Medulla oblongata (tissue), 1 donor: ENCODE data around the gene SMYD3.
A peak's percentile ranks its signal among the peaks of the same experiment; 100 is the strongest.

Experiments
- DNase-seq: peaks from one replicate; pipeline ENCODE4 v3.0.0-alpha.2; 2015; ENCODE audit errors: extremely low spot score

The SMYD3 gene

DNA sequence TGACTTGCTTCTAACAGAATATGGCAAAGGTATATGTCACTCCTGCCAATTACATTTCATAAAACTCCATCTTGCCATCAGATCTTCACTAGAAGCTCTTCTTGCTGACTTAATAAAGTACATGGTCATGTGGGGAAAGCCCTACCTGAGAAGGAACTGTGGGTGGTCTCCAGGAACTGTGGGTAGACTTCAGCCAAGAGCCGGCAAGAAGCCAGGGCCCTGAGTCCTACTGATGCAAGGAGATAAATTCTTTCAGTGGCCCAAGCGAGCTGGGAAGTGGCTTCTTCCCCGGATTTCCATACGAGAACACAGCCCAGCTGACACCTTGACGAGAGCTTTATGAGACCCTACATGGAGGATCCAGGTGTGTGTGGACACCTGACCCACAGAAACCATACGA, 228.7 kb downstream of the SMYD3 start:
- DNase-seq = no peak

DNA sequence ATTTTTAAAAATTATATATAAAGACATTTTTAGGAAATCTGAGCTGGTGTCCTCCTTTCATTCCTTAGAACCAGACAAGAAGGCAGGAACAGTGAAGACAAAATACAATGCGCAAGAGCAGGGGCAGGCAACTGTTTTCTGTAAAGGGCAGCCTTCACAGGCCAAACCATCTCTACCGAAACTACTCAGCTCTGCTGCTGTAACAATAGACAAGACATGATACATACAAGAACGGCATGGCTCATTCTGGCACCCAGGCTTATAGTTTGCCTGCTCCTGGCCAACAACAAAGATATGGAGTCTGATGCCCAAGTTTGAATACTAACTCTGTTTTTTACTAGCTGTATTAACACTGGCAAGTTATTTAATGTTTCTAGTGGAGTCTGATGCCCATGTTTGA, 232.0 kb downstream of the SMYD3 start:
- DNase-seq = no peak

DNA sequence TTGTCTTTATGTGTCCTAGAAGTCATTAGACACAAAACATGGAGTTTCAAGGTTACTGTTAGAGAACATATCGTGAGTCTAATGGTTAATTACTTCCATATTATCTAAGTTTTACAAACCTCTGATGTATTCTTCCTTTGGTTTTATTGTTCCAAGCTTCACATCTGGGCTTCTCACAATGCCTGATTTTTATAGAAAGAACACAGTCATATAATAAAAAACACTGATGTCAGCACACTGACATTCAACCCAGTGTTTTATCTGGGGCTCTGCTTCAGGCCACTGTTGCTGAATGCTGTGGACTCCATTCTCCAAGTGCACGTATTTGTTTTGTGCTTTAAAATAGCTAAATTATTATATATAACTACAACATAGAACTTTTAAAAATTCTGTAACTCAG, 232.9 kb downstream of the SMYD3 start:
- DNase-seq = no peak

DNA sequence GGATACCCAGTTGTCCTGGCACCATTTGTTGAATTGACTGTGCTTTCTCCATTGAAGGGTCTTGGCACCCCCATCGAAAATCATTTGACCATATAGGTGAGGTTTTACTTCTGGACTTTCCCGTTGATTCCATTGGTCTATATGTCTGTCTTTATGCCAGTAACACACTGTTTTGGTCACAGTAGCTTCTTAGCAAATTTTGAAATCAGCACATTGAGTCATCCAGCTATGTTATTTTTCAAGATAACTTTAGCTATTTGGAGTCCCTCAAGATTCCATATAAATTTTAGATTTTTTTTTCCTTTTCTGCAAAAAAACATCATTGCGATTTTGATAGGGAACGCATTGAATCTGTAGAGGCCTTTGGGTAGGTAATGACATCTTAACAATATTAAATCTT, 235.6 kb downstream of the SMYD3 start:
- no peak for DNase-seq

DNA sequence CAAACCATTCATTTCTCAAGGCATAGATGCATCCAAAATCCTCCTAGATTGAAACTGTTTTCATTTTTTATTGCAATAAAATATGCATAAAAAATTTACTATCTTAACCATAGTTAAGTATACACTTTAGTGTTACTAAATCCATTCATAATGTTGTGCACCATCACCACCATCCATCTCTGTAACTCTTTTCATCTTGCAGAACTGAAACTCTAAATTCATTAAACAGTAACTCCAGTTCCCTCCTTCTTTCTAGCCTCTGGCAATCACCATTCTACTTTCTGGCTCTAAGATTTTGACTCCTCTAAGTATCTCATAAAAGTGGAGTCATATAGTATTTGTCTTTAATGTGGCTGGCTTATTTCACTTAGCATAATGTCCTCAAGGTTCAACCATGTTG, 236.8 kb downstream of the SMYD3 start:
- DNase-seq = no peak

DNA sequence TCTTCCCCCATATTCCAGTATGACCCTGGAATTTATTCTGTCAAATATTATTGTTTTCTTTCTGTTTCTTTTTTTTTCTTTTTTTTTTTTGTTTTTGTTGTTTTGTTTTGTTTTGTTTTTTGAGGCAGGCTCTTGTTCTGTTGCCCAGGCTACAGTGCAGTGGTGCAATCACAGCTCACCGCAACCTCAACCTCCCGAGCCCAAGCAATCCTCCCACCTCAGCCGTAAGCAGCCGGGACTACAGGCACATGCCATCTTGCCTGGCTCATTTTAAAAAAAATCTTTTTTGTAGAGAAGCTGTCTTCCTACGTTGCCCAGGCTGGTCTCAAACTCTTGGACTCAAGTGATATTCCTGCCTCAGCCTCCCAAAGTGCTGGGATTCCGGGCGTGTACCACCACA, 237.6 kb downstream of the SMYD3 start:
- no peak for DNase-seq

DNA sequence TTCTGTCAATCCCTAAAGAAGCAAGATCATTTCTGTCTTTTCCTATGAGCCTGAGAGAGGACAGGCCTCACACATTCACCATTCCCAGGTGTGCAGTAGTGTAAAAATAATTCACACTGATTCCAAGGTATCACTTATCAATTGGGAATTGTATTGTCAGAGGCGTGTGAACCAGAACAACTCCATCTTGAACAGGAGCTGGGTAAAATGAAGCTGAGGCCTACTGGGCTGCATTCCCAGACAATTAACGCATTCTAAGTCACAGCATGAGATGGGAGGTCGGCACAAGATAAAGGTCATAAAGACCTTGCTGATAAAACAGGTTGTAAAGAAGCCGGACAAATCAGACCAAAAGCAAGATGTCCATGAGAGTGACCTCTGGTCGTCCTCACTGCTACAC, 239.2 kb downstream of the SMYD3 start:
- DNase-seq = no peak

DNA sequence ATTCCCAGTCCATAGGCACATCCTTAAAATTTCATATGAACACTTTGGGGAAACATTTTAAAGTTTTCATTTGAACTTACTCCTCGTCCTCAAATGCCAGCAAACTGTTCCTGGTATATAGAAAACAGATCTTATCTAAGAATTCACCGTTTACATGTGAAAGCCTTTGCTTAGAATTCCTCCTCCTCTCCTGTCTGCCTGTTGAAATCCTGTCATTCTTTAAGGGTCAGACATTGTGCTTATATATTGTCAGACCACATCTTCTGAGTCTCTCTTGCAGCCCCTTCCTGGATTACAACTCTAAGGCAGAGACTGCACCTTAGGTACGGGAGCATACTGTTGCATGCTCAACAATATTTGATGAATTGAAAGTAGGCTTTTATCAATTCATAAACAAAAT, 239.7 kb downstream of the SMYD3 start:
- DNase-seq = no peak

DNA sequence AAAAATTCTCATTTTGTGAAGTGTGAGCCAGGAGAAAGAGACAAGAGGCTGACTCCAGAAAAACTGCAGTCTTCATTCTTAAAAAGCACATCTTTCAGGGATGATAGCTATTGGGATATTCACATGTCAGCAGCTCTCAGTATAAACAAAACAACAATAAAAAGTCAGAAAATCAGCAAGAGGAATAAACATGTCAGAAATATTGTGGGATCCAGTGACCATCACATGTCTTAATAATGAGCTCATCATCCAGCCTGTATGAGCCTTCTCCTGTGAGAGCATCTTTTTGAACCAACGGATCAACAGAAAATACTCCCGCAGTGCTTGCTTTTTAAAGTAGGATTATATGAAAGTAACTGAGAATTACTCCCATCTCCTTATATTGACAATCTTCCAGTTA, 241.6 kb downstream of the SMYD3 start:
- DNase-seq = no peak

DNA sequence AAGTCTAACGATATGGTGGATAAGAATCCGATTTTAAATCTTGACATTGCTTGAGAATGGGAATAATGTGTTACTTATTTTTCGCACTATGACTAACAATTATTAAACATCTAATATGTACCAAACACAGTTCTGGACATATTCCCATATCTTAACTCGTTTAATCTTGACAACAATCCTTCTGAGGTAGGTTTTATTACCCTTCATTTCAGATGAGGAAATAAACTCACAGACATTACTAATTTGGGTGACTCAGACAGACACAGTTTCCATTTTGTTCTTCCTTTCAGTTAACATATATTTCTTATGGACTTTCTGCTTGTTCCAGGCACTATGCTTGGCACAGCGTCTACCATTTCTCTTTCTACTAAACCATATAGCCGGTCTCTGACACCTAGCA, 244.8 kb downstream of the SMYD3 start:
- no peak for DNase-seq

DNA sequence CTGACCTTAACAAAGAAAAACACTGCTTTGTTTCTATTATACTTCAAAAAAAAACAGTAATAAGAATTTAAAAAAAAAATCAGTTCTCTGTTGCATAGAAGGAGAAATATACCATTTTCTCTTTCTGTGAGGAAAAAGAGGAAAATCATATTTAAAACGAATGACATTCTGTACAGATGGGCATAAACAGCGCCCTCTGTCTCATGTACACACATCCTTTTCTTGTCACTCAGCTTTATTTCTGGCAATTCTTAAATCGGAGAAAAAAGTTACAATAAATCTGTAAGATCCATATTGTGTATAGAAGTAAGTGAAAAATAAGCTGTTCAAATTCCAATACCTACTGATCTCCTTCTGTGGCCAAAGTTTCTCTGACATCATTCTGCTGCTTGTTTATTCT, 245.4 kb downstream of the SMYD3 start:
- DNase-seq = no peak

DNA sequence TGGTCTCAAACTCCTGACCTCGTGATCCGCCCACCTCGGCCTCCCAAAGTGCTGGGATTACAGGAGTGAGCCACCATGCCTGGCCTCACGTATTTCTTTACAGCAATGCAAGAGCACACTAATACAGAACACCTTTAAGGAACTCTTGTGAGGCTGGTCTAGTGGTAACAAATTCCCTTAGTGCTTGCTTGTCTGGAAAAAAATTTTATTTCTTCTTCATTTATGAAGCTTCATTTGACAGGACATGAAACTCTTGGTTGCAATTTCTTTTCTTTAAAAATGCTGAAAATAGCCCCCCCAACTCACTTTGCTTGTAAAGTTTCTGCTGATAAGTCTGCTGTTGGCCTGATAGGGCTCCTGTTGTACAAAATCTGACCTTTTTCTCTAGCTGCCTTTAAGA, 248.8 kb downstream of the SMYD3 start:
- no peak for DNase-seq

DNA sequence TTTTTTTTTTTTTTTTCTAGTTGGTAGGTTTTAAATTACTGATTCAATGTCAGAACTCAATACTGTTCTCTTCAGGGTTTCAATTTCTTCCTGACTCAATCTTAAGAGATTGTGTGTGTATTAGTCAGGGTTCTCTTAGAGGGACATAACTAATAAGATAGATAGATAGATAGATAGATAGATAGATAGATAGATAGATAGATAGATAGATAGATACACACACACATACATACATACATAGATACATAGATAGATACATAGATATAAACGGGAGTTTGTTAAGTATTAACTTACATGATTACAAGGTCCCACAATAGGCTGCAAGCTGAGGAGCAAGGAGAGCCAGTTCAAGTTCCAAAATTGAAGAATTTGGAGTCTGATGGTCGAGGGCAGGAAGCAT, 251.3 kb downstream of the SMYD3 start:
- no peak for DNase-seq

DNA sequence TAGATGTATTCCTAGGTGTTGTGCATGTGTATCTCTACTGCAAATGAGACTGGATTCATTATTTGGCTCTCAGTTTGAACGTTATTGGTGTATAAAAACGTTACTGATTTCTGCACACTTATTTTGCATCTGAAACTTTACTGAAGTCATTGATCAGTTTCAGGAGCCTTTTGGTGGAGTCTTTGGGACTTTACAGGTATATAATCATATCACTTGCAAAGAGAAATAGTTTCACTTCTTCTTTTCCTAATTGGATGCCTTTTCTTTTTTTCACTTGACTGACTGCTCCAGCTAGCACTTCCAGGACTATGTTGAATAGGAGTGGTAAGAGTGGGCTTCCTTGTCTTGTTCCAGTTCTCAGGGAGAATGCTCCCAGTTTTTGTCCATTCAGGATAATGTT, 252.2 kb downstream of the SMYD3 start:
- DNase-seq = no peak

DNA sequence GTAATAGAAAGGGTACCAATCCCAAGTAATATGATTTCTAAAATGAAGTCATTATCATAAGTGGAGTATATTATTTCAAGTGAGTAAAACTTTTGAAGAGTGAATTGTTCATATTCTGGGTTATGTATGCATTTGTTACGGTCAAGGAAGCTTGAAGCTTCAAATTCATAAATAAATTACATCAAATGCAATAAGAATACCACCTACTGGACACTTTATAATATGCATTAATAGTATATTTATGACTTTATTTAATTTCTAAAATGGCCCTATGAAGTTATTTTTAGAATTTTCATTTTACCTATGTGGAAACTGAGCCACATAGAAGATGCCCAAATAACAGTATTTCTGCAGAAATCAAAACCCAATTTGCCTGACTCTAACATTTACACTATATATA, 260.6 kb downstream of the SMYD3 start:
- no peak for DNase-seq

DNA sequence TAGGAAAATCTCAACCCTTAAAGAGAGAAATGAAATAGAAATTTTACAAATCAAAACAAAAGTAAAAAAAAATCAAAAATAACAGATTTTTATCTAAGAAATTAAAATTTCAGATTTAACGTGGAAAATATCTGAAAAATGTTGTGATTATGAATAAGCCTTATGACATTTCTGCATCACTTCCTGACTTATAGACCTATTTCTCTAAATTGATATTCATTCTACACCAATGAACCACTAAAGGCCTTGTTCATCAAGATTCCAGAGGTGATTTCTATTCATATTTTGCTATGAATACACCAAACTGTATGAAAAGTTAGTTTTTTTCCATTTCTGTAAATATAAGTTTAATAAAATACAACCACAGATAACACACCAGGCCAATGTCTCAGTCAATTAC, 261.5 kb downstream of the SMYD3 start:
- DNase-seq = no peak

DNA sequence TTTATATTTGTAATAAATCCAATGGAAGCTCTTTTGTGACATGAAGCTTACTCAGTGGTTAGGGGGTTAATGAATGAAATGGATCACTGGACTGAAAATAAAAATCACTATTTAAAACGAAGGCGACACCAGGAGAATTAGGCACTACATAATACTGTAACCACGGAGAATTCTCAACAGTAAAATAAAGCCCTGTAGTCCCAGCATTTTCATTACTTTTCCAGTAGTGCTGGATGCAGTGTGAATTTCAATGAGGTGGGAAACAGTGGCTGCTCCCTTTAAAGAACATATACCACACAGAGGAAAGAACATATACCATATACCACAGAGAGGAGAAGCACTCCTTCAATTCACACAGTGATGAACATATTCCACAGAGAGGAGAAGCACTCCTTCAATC, 275.0 kb downstream of the SMYD3 start:
- no peak for DNase-seq

DNA sequence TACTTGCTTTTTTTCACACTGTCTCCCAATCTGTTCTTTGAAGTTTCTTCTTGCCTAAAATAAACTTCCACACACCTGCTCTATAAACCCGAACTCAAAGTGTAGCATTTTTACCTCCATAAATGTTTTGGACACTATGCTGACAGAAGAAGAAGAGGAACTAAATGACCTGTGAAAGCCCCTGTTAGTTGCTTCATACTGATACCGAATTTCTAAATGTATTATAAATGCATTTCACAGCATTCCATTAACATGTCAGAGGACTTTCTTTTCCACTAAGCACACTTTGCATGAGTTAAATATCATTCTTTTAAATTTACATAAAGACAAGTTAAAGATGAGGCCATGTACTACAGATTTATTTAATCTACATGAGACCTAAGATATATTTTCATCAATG, 281.0 kb downstream of the SMYD3 start:
- DNase-seq = no peak

DNA sequence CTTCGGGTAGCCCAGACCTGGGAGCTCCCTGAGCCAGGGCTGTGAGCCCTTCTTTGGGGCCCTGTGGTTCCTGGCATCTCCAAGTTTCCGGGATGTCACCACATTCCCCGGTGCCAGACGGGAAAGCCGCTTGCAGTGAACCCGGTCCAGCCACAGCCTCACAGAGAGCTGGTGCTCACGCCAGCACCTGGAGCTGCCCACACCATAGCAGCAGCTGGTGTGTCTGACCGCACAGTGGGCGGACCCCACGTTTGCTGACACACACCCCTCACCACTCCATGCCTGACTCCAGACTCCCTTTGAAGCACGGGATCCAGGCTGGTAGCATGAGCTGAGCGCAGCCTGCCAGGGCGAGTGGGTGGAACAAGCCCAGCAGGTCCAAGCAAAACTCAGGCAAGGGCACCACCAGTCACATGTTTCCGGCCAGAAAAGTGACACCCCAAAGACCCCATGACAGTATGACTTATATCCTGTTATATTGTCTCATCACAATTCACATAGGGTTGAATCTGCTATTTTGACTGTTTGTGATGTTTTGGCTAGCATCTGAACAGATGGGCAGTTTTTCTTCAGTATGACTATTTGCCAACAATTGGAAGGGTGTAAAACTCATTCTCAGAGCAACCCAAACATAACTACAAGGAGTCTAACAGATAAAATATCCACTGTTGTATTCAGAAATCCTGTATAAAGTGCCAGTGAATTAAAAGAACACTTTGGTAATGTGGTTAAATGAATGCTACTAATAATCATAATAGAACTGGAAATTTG, 285.4 kb downstream of the SMYD3 start:
- no peak for DNase-seq

DNA sequence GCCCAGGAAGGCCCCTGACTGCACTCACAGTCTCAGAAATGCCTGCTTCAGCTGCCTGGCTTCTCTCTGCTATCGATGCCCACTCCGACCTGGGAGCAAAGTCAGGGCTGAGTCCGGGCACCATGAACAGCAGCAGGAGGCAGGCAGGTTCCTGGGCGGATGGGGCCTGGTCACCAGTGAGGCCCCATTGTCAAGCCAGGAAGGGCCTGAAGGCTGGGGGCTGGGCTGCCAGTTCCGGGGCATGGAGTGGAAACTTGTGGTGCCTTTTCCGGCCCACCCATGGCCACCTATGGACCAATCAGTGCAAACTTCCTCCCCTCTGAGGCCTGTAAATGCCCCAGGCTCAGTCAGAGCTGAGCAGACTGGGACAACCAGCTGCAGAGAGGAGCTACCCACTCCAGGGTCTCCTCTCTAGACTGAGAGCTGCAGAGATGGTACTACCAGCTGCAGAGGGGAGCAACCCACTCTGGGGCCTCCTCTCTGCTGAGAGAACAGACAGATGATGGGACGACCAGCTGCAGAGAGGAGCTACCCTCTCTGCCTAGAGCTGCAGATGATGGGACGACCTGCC, 286.5 kb downstream of the SMYD3 start:
- no peak for DNase-seq

DNA sequence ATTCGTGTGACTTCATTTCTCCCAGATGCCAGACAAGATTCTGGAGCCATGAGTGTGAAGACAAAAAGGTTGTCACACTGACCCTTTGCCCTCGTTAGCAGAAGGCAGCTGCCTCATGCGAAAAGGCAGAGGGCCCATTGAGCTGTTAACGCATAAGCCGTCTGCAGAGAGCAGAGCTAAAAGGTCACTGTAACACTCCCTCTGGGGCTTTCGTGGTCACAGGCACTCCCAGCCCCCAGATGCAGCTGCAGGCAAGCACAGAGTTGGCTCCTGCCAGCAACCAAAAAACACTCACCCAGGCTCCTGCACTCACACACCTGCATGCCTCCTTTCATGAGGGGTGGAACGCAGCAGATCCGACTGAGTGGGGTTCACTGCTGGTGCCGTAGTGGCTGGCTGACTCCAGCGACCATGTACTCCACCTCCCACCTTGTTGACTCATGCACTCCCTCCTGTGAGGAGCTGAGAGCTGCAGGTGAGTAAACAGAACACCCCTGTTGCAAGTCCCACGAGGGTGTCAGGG, 287.5 kb downstream of the SMYD3 start:
- DNase-seq = no peak

DNA sequence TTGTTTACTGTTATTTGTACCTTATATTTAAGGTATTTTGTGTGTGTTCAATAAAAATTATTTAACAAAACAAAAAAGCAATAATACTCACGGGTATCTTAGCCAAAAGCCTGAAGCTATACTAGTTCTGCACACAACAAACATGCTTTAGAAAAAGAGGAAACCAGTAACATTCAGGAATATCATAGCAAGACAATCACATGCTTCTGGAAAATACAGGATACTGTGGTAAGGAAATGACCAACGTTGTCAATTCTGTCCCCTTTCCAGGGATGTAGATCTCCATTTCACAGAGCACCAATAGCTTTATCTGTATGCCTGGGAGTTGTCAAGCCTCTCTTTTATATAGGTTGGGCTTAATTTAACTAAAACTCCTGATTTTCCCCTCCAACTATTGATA, 288.4 kb downstream of the SMYD3 start:
- no peak for DNase-seq

DNA sequence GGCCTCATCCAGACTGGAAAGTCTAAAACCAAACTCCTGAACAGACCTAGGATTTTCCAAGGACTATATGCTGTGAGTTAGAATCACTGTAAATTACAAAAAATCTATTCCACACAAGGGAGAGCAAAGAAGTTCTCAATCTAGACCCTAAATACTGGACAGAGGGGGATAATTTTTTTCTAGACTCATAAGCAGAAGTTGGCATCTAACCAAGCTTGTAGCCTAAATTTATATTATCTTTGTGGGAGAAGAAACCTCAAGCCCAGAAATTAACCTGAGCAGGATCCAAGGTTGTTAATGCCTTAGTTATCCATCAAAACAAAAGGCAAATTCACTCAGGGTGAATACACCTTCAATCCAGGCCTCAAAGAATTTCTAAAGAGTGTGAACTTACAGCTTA, 290.2 kb downstream of the SMYD3 start:
- DNase-seq = no peak

DNA sequence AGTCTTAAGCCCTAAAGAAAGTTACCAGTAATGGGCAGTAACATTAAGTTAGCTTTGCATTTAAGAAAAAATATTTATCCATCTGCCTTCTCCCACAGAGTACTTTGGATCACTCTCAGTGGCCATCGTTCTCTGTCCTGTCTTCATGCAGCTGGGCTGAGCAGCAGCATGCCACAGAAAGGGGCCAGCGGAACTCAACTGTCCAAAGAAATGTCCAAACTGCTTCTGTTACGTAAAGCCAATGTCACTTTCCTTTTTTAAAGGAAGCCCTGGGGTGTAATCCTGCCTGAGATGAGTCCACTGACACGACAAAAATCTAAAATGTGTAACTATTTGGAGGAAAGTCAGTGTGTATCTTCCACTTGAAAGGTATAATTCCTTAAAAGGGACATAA, 291.6 kb downstream of the SMYD3 start:
- peak; percentile 52 for DNase-seq
